NCI-H345 treated with DMSO at 0.1 percent for 48 hours (cell line): ENCODE results near the gene HLX.

ENCODE experiments used
- DNase-seq: peaks from one replicate; lab custom pipeline; 2025; ENCODE audit not compliant: unreplicated experiment; lab: John Stamatoyannopoulos, UW

The HLX gene

GRCh38 chr1:220880726-220881506 lies 1.7 kb downstream of the HLX start:
- DNase-seq = no peak

GRCh38 chr1:220882061-220882891 lies 3.0 kb downstream of the HLX start:
- no peak for DNase-seq

- DNase-seq = no peak
Measured at GRCh38 chr1:220884109-220884980, 5.1 kb downstream of the HLX start.

GRCh38 chr1:220884981-220885918 lies 6.0 kb downstream of the HLX start:
- no peak for DNase-seq

GRCh38 chr1:220885971-220886370 lies 6.7 kb downstream of the HLX start:
- DNase-seq = no peak

DNA sequence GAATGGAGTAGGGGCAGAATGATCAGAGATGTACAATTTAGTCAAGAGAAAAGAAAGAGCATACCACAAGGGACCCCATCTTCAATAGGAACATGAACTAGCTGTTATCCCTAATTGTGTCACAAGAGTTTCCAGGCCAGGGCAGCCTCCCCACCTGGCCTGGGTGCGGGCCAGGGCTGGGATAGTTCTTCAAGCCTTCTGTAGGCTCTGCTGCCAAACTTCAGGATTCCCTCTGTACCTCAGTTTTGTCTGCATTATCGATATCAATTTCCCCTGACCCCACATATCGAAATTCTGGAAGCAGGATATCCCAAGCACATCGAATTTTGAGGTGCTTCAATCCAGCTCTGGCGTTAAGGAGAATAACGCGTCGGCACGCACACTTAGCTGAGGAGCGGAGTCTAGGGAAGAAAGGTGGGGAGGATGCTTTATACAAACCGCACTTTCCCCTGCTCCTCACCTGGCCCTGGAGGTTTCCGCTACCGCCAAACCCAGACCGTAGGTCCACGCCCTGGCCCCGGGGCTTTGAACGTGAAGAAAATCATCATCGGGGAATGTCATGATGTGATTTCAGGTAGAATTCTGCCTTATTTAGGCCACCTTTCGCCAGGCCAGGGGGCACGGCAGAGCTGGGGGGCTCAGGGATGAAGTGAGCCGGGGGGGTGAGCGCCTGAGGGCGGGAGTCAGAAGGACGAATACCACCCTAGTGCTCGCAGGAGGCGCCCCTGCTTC lies 7.4 kb downstream of the HLX start:
- no peak for DNase-seq

- DNase-seq = no peak
Measured at GRCh38 chr1:220887202-220887519, 7.9 kb downstream of the HLX start.

DNA sequence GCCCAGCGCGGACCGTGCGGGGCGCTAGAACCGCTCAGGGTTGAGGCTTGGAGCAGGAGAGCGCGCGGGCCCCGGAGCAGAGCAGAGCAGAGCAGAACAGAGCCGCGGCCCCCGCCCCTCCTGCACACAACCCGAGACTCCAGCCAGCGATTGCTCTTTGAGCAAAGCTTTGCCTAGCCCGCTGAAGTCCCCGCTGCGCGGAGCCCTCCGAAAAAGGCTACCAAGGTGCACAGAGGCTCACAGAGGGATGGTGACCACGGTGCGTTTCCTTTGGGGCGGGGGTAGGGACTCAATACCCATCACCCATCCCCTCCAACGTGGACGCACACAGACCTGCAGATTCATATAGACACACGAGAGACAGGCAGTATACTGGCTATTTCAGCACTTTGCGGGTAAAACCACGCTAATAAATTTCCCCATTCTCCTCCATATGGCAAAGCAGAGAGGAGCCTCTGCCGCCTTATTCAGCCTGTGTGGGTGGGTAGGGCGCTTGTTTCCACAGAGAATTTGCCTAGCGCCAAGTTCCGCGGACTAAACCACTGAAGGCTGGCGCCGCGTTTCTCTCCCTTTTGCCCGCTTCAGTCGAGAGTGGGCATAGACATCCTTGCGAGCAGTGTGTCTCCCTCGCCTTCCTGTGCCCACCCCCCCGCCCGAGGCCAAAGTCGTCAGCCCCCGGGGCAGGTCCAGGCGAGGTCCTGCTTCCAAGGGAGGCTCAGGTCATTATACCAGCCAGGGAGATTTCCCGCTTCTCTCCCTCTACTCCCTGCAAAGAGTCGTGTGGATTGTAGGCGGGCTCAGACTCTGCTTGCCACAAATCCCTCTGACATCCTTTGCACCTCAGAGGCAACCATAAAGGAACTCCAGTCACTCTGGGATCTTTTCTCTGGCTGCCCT lies 8.5 kb downstream of the HLX start:
- no peak for DNase-seq

- DNase-seq = no peak
Measured at GRCh38 chr1:220888417-220888986, 9.3 kb downstream of the HLX start.

DNA sequence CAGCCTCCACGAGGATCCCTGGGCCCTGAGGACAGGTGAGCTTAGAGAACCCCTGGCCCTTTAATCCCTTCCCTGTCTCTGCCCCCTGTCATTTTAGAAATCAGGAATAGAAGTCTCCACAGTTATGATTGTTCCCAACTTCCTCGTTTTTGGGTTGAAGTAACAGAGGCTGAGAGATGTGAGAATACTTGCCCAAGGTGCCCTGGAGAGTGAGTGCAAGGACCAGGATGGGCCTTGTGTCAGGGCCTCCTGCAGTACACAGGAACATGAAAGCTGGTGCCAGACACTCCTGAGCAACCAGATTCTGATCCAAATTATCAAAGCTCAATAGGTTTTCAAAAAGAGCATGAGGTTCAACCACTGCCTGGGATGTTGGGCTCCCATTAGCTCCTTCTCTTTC lies 10.1 kb downstream of the HLX start:
- no peak for DNase-seq

- no peak for DNase-seq
Measured at GRCh38 chr1:220889848-220890287, 10.6 kb downstream of the HLX start.

DNA sequence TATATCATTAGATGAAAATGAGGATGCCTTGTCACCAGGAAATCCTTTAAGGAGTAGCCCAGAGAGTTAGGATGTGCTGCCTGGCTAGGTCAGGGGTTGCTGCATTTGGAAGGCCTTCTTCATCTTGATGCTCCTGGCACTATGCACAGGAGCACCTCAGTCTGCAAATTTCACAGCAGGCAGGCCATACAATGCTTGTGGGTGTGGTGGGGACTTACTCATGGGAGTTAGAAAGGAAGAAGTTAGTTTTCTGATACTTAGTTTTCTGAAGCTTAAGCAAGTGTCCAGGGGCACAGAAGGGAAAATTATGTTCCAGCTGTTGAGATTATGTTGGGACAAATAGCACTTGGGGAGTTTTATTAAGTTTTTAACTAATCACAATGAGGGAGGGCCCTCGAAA lies 11.4 kb downstream of the HLX start:
- DNase-seq = no peak

DNA sequence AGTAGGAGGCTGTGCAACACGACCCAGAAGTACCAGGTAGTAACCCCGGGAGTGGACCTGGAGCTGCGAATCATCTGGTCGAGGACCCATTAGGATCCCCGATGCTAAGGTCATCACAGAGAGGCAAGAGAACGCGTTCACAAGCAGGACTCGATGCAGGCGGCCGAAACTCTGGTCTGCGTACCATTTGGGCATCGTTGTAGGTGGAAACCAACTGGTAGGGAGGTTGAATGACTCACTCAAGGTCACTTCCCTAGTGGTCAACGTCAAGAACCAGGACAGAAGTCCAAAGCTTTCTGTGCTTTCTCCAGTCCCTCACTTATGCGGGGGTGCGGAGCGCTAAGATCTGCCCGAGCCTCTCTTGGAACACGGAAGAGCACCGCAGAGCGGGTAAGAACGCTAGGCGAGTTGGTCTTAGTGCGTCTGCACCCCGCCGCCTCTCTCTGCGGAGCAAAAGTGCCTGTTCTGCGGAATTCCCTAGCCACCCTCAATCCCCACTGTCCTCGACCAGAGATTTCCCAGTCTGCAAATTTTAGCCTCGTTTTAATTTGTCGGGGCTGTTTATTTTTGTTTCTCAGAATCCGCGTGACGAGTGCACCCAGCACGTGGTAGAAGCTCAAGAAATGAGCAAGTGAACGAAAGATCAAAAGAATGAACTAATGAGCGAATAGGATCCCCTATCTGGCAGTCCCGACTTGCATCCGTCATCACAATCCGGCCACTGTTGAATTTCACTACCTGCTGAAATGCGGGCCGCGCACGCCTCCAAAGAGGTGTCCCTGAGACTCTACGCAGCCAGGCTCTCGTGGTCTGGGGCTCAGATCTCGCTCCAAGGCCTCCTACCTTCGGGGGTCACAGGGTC lies 12.2 kb downstream of the HLX start:
- no peak for DNase-seq

GRCh38 chr1:220892086-220892376 lies 12.8 kb downstream of the HLX start:
- DNase-seq = no peak

- no peak for DNase-seq
Measured at GRCh38 chr1:220892997-220893700, 13.9 kb downstream of the HLX start.

- DNase-seq = no peak
Measured at GRCh38 chr1:220893701-220894024, 14.4 kb downstream of the HLX start.
